Measurements from ENCODE around the gene TSPEAR.

- TF ChIP-seq, protein P1, sequence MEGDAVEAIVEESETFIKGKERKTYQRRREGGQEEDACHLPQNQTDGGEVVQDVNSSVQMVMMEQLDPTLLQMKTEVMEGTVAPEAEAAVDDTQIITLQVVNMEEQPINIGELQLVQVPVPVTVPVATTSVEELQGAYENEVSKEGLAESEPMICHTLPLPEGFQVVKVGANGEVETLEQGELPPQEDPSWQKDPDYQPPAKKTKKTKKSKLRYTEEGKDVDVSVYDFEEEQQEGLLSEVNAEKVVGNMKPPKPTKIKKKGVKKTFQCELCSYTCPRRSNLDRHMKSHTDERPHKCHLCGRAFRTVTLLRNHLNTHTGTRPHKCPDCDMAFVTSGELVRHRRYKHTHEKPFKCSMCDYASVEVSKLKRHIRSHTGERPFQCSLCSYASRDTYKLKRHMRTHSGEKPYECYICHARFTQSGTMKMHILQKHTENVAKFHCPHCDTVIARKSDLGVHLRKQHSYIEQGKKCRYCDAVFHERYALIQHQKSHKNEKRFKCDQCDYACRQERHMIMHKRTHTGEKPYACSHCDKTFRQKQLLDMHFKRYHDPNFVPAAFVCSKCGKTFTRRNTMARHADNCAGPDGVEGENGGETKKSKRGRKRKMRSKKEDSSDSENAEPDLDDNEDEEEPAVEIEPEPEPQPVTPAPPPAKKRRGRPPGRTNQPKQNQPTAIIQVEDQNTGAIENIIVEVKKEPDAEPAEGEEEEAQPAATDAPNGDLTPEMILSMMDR (conservative IDR thresholded peaks at IDR 0.05; ENCODE audit: low read length): no peak
- no peak for TF ChIP-seq EZH2phosphoT487 (IDR thresholded peaks at IDR 0.05; ENCODE audit: borderline replicate concordance, low read depth, low read length)
Observed at GRCh38 chr21:44494418-44494817, 217.0 kb downstream of the TSPEAR start.

Data from OCI-LY7 (cell line).